OCI-LY3 (cell line): Measurements from ENCODE around the gene ALPG.

Experiments used
- EZH2phosphoT487 ChIP-seq: fragments of 200-600 bp; shearing (Covaris generic); IDR thresholded peaks from 2 replicates; pipeline ENCODE4 v1.6.1; 2018; ENCODE audit warnings: antibody characterized with exemption, mixed run types, low read depth
- TF ChIP-seq, protein P1 (sequence below): fragments of 200-600, 300-600 bp; sonication (generic); IDR thresholded peaks from 2 replicates; pipeline ENCODE4 v1.5.1; 2014; ENCODE audit warnings: antibody characterized with exemption, low read length, low read depth

DNA sequence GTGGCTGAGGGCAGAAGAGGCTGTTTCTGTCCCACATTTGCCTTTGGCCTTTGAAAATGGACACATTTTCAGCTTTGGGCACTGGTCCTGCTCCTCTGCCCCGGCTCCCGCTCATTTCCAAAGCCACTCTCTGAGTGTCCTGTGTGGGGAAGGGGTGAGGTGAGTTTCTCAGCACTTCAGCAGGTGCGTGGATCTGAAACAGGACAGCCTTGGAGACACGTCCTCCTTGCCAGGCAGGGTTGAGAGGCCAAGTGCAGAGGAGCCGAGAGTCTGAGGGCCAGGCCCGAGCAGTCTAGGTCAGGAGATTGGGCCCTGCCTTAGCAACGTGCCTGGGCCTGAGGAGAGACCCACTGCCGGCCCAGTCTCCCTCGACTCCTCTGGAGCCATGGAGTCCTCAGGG is 27.4 kb downstream of the ALPG start:
- TF ChIP-seq, protein P1, sequence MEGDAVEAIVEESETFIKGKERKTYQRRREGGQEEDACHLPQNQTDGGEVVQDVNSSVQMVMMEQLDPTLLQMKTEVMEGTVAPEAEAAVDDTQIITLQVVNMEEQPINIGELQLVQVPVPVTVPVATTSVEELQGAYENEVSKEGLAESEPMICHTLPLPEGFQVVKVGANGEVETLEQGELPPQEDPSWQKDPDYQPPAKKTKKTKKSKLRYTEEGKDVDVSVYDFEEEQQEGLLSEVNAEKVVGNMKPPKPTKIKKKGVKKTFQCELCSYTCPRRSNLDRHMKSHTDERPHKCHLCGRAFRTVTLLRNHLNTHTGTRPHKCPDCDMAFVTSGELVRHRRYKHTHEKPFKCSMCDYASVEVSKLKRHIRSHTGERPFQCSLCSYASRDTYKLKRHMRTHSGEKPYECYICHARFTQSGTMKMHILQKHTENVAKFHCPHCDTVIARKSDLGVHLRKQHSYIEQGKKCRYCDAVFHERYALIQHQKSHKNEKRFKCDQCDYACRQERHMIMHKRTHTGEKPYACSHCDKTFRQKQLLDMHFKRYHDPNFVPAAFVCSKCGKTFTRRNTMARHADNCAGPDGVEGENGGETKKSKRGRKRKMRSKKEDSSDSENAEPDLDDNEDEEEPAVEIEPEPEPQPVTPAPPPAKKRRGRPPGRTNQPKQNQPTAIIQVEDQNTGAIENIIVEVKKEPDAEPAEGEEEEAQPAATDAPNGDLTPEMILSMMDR, result no peak
- TF ChIP-seq EZH2phosphoT487, result no peak
